Measurements from ENCODE around the gene TPM4.

DNA sequence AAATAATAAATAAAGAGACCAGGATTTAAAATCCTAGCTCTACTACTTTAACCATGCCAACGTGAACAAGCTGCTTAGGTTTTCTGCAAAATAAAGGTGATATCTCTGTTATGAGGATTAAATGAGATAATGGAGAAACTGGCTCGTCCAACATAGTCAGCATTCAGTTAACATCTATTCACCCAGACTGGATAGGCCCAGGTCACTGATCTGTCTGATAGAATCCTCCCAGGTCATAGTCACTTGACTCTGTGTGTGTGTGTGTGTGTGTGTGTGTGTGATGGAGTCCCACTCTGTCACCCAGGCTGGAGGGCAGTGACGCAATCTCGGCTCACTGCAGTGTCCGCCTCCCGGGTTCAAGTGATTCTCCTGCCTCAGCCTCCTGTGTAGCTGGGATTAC lies 22.5 kb downstream of the TPM4 start:
- TF ChIP-seq POLR2A (IDR thresholded peaks at IDR 0.05; ENCODE audit: low read length) (no peak), GATA1 (IDR thresholded peaks at IDR 0.05; ENCODE audit: low read depth, low read length) (no peak)
